Measurements from ENCODE around the gene GDAP1L1. TPM values are rescaled to one million over a fixed set of nuclear protein-coding genes. Genes with fewer than 3 reads are reported as not detected.

The GDAP1L1 gene
- total and polyA plus RNA-seq, 2 of the 4 experiments (the other 2 are of a cell fraction) = not detected

DNA sequence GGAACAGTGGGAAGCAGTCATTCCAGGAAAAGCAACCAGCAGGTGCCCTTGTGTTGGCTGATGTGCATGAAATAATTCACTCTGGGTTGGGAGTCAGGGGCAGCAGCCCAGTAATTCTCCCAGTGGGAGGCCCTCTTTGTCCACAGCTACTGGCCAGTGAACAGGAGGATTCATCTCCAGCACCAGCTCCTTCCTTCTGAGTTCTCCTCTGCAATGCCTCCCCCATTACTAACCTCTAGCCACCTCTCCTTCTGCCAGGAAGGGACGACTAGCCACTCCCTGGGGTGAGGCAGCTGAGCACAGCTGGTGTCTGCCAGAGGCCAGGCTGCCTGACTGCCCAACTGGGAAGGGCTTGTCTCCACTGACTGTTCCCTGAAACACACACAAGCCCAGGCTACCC, 77.2 kb downstream of the GDAP1L1 start:
- 0% methylated on average over 1 of the region's 1 CpG; no CpG with 5 or more reads in 1 of the 2 experiments for WGBS, 2 experiments (ENCODE audit: extremely low coverage in 2 of 2, insufficient read length in 1 of 2)
- no peak overlapping the region for H3K4me2 ChIP-seq (ENCODE audit: low read depth, low read length)
- no peak overlapping the region for H3K56ac ChIP-seq (ENCODE audit: extremely low read depth, insufficient read depth, low read length)
- ChIA-PET CTCF (no interaction called here), POLR2A (ENCODE audit: unreplicated experiment) (no interaction called here)
- no peak overlapping the region for H3K4ac ChIP-seq (ENCODE audit: low read depth, low read length)
- dilution Hi-C loops (cut with HindIII; ENCODE audit: low sequenced_read_pairs, unreplicated experiment) (no loop called here), in situ Hi-C loops (cut with MboI; ENCODE audit: low sequenced_read_pairs) (no loop called here), intact Hi-C loops (cut with micrococcal nuclease) (no loop called here)
- no peaks in the 10 kb centered on the region for H3K9me3 ChIP-seq (ENCODE audit: control insufficient read depth, insufficient read depth, low read length)
- no peaks in the 10 kb centered on the region for H3K9me1 ChIP-seq (ENCODE audit: insufficient read depth, low read length)
- no peak overlapping the region for H2BK20ac ChIP-seq (ENCODE audit: low read depth, low read length)
- no peak overlapping the region for H3K9ac ChIP-seq (ENCODE audit: low read depth, low read length)
- H3K27ac ChIP-seq (ENCODE audit: insufficient read depth, low read length) = no peak overlapping the region
- no peak overlapping the region for H2AFZ ChIP-seq (replicated peaks; ENCODE audit: low read length, poor library complexity)
- H2AK5ac ChIP-seq (ENCODE audit: low read depth, low read length) = no peak overlapping the region
- H3K18ac ChIP-seq (ENCODE audit: low read depth, low read length) = no peak overlapping the region
- no peak overlapping the region for H4K91ac ChIP-seq (ENCODE audit: insufficient read depth, low read depth, low read length)
- H4K5ac ChIP-seq (ENCODE audit: low read depth, low read length) = no peak overlapping the region
- no peaks in the 10 kb centered on the region for H3K36me3 ChIP-seq (ENCODE audit: control insufficient read depth, insufficient read depth, low read length)
- no peaks in the 10 kb centered on the region for H4K20me1 ChIP-seq (ENCODE audit: insufficient read depth, low read length)
- no peak overlapping the region for H2AK9ac ChIP-seq (replicated peaks; ENCODE audit: low read depth, low read length, poor library complexity)
- BruUV-seq (replicated peaks) = no TSS peak
- H3K4me1 ChIP-seq (ENCODE audit: control insufficient read depth, insufficient read depth, low read length) = no peaks in the 10 kb centered on the region
- H3K23ac ChIP-seq (ENCODE audit: low read depth, low read length) = no peak overlapping the region
- no peak overlapping the region for H3K4me3 ChIP-seq (ENCODE audit: insufficient read depth, low read depth, low read length)
- no peaks in the 10 kb centered on the region; the same call in none of the 2 replicates for H3K27me3 ChIP-seq (ENCODE audit: control insufficient read depth, insufficient read depth, low read length)
- H4K8ac ChIP-seq (ENCODE audit: low read depth in 2 of 2, low read length in 2 of 2) = no peak overlapping the region
- no peak overlapping the region for H2BK15ac ChIP-seq (ENCODE audit: low read depth, low read length)
- DNase-seq (no peak), ATAC-seq (ENCODE audit: low read depth) (no peak)
- TF ChIP-seq, protein P1, sequence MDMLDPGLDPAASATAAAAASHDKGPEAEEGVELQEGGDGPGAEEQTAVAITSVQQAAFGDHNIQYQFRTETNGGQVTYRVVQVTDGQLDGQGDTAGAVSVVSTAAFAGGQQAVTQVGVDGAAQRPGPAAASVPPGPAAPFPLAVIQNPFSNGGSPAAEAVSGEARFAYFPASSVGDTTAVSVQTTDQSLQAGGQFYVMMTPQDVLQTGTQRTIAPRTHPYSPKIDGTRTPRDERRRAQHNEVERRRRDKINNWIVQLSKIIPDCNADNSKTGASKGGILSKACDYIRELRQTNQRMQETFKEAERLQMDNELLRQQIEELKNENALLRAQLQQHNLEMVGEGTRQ (IDR thresholded peaks at IDR 0.05; ENCODE audit: low read depth, low read length) = no peak
- TF ChIP-seq MXI1 (IDR thresholded peaks at IDR 0.05; ENCODE audit: borderline replicate concordance, low read depth, low read length) (no peak), SMC3 (IDR thresholded peaks at IDR 0.05; ENCODE audit: low read depth, low read length) (no peak), MAFK (IDR thresholded peaks at IDR 0.05; ENCODE audit: low read depth, low read length) (no peak)
- no peak overlapping the region for H2BK5ac ChIP-seq (ENCODE audit: low read depth, low read length, poor library complexity, severe bottlenecking)
- no peak overlapping the region for H3K14ac ChIP-seq (replicated peaks; ENCODE audit: low read depth, low read length)
- H2BK120ac ChIP-seq (ENCODE audit: low read depth, low read length) = no peak overlapping the region
- no peaks in the 10 kb centered on the region for H3K79me1 ChIP-seq (ENCODE audit: low read depth in 1 of 2, low read length in 2 of 2)
